ENCODE results near the gene TPP2. TPM values are rescaled to one million over a fixed set of nuclear protein-coding genes. Genes with fewer than 3 reads are reported as not detected.

TPP2 gene
- total RNA-seq, 4 donors from 2014 or later, result 19.9 to 39.9 (median 25.1) TPM

GRCh38 chr13:102680842-102681740 is 84.3 kb downstream of the TPP2 start:
- H3K4me1 ChIP-seq, result no peaks in the 10 kb centered on the region
- TF ChIP-seq CTCF (IDR thresholded peaks at IDR 0.05) (no peak), POLR2A (IDR thresholded peaks at IDR 0.05) (no peak)
- WGBS, 2 donors, result 61 to 63% methylated on average over 5 of the region's 5 CpGs
- peaks cover 0 to 43% (median 7%) of the 10 kb centered on the region in 3 donors for H3K36me3 ChIP-seq
- no peaks in the 10 kb centered on the region for H3K9me3 ChIP-seq
- no peak overlapping the region for H3K4me3 ChIP-seq
- intact Hi-C loops (cut with DNase I), result no loop called here
- H3K27ac ChIP-seq, result no peak overlapping the region
- no peaks in the 10 kb centered on the region for H3K27me3 ChIP-seq
- DNase-seq, result no peak

- Histone ChIP-seq H3K4me1 (peaks cover 0 to under 1% (median 0%) of the 10 kb centered on the region in 3 donors), H3K9me3 (no peaks in the 10 kb centered on the region), H3K27me3 (no peaks in the 10 kb centered on the region), H3K27ac (no peak overlapping the region), H3K4me3 (no peak overlapping the region), H3K36me3 (peaks cover 0 to 32% (median 6%) of the 10 kb centered on the region in 3 donors)
- TF ChIP-seq POLR2A (IDR thresholded peaks at IDR 0.05), result no peak
- no peak for TF ChIP-seq CTCF (IDR thresholded peaks at IDR 0.05)
- intact Hi-C loops (cut with DNase I), result no loop called here
- DNase-seq, result no peak
- 65 to 66% methylated on average over 4 of the region's 4 CpGs for WGBS, 2 donors
These were observed 85.4 kb downstream of the TPP2 start for GRCh38 chr13:102682211-102682610.

- intact Hi-C loops (cut with DNase I), result no loop called here
- DNase-seq, result no peak
- peaks cover 0 to 5% (median 0%) of the 10 kb centered on the region in 3 donors for H3K4me1 ChIP-seq
- peaks cover 0 to under 1% (median 0%) of the 10 kb centered on the region in 4 donors for H3K27me3 ChIP-seq
- H3K27ac ChIP-seq, result no peak overlapping the region
- H3K9me3 ChIP-seq, result no peaks in the 10 kb centered on the region
- peaks cover 0 to 27% (median 4%) of the 10 kb centered on the region in 3 donors for H3K36me3 ChIP-seq
- 59 to 73% methylated on average over 3 of the region's 3 CpGs for WGBS, 2 donors
- H3K4me3 ChIP-seq, result no peak overlapping the region
- TF ChIP-seq POLR2A (IDR thresholded peaks at IDR 0.05), result no peak
- no peak for TF ChIP-seq CTCF (IDR thresholded peaks at IDR 0.05)
These were observed 85.9 kb downstream of the TPP2 start for GRCh38 chr13:102682727-102683126.

- intact Hi-C loops (cut with DNase I), result no loop called here
- WGBS, 2 donors, result 61 to 68% methylated on average over 2 of the region's 2 CpGs
- Histone ChIP-seq H3K4me1 (peaks cover 0 to 5% (median 0%) of the 10 kb centered on the region in 3 donors), H3K27me3 (peaks cover 0 to 10% (median 0%) of the 10 kb centered on the region in 4 donors), H3K36me3 (peaks cover 0 to 18% (median 0%) of the 10 kb centered on the region in 3 donors), H3K9me3 (no peaks in the 10 kb centered on the region), H3K4me3 (no peak overlapping the region), H3K27ac (no peak overlapping the region)
- TF ChIP-seq POLR2A (IDR thresholded peaks at IDR 0.05) (no peak), CTCF (IDR thresholded peaks at IDR 0.05) (no peak)
- no peak for DNase-seq
These were observed 86.9 kb downstream of the TPP2 start for GRCh38 chr13:102683637-102684036.

- Histone ChIP-seq H3K27me3 (peaks cover 0 to 17% (median 0%) of the 10 kb centered on the region in 4 donors), H3K27ac (no peak overlapping the region), H3K4me1 (peaks cover 0 to 5% (median 0%) of the 10 kb centered on the region in 3 donors), H3K4me3 (no peak overlapping the region), H3K36me3 (no peaks in the 10 kb centered on the region), H3K9me3 (no peaks in the 10 kb centered on the region)
- TF ChIP-seq CTCF (IDR thresholded peaks at IDR 0.05) (no peak), POLR2A (IDR thresholded peaks at IDR 0.05) (no peak)
- no peak for DNase-seq
- WGBS, 2 donors, result 49 to 64% methylated on average over 3 of the region's 3 CpGs
- intact Hi-C loops (cut with DNase I), result no loop called here
These were observed 89.2 kb downstream of the TPP2 start for GRCh38 chr13:102686024-102686423.

All from esophagus squamous epithelium (tissue), 5 donors.